CD14-positive monocyte (primary cell): ENCODE data around the gene RREB1. TPM values are rescaled to one million over a fixed set of nuclear protein-coding genes. Genes with fewer than 3 reads are reported as not detected.
A peak's percentile ranks its signal among the peaks of the same experiment; 100 is the strongest.
"Not testable (repeated sequence)": the region's sequence is repeated elsewhere in the genome, so short reads cannot be mapped to it uniquely, and the experiment has no call there.

Experiments used
- DNase-seq, 3 donors: peaks; one replicate each; pipeline ENCODE4 v3.0.0-alpha.2; 2011 to 2022
- H2AFZ ChIP-seq: 2 replicates; pipeline ENCODE4 v1.6.0; 2012; ENCODE audit warnings: mild to moderate bottlenecking, low read depth, low read length, inconsistent platforms; ENCODE audit not compliant: insufficient read depth, poor library complexity, severe bottlenecking
- H3K27ac ChIP-seq, 2 donors: 1 replicate in 1 of 2; 2 replicates in 1 of 2; pipeline ENCODE4 v1.5.1; 2012 to 2013; ENCODE audit warnings: low read length in 2 of 2, control low read depth in 1 of 2, inconsistent platforms in 1 of 2, low read depth in 1 of 2, mild to moderate bottlenecking in 1 of 2
- H3K27me3 ChIP-seq, 2 donors: one replicate each; pipeline versions ENCODE4 v1.6.0 to v1.6.1; 2011 to 2013; ENCODE audit warnings: low read length in 2 of 2; ENCODE audit not compliant: control insufficient read depth in 2 of 2, insufficient read depth in 2 of 2
- H3K36me3 ChIP-seq, 2 donors: replicated peaks in 1 of 2; 1 replicate in 1 of 2; 2 replicates in 1 of 2; pipeline versions ENCODE4 v1.5.1 to v1.6.1; 2012 to 2013; ENCODE audit warnings: low read length in 2 of 2, control low read depth in 1 of 2, inconsistent platforms in 1 of 2, mild to moderate bottlenecking in 1 of 2; ENCODE audit not compliant: insufficient read depth in 2 of 2, control insufficient read depth in 1 of 2
- H3K4me1 ChIP-seq, 2 donors: 1 replicate in 1 of 2; 2 replicates in 1 of 2; pipeline versions ENCODE4 v1.5.1 to v1.6.1; 2012 to 2013; ENCODE audit warnings: low read length in 2 of 2, control low read depth in 1 of 2, inconsistent platforms in 1 of 2, mild to moderate bottlenecking in 1 of 2, moderate library complexity in 1 of 2; ENCODE audit not compliant: insufficient read depth in 2 of 2, control insufficient read depth in 1 of 2
- H3K4me2 ChIP-seq: replicated peaks from 2 replicates; pipeline ENCODE3; 2012; ENCODE audit warnings: low read length, moderate library complexity, mild to moderate bottlenecking; ENCODE audit not compliant: poor library complexity, severe bottlenecking; ENCODE audit errors: extremely low read depth
- H3K4me3 ChIP-seq, 3 experiments: fragments of 200-600 bp in 1 of 3; sonication (generic) in 1 of 3; replicated peaks in 1 of 3; 1 replicate in 2 of 3; 2 replicates in 1 of 3; pipeline ENCODE4 v1.5.1; 2011 to 2013; ENCODE audit warnings: low read length in 3 of 3, mild to moderate bottlenecking in 3 of 3, control low read depth in 2 of 3, low read depth in 2 of 3, inconsistent platforms in 1 of 3, moderate library complexity in 1 of 3
- H3K79me2 ChIP-seq: 2 replicates; pipeline ENCODE4 v1.6.0; 2012; ENCODE audit warnings: mild to moderate bottlenecking, control low read depth, inconsistent platforms, low read length, moderate library complexity; ENCODE audit not compliant: insufficient read depth
- H3K9ac ChIP-seq: 2 replicates; pipeline ENCODE4 v1.6.0; 2017; ENCODE audit warnings: low read length, mild to moderate bottlenecking; ENCODE audit not compliant: insufficient read depth, poor library complexity, severe bottlenecking
- H3K9me3 ChIP-seq, 2 donors: replicated peaks in 1 of 2; 1 replicate in 1 of 2; 2 replicates in 1 of 2; pipeline versions ENCODE4 v1.5.1 to v1.6.1; 2012 to 2013; ENCODE audit warnings: low read length in 2 of 2, control low read depth in 1 of 2; ENCODE audit not compliant: control insufficient read depth in 1 of 2, insufficient read depth in 1 of 2
- H4K20me1 ChIP-seq: 2 replicates; pipeline ENCODE4 v1.6.0; 2012; ENCODE audit warnings: mild to moderate bottlenecking, low read length, control low read depth, moderate library complexity; ENCODE audit not compliant: insufficient read depth
- H3K27ac Mint-ChIP-seq, 7 donors: one replicate each; pipeline ENCODE4 v1.8.0; 2020; ENCODE audit warnings: mild to moderate bottlenecking in 7 of 7, mixed read lengths in 7 of 7, moderate library complexity in 6 of 7, inconsistent platforms in 2 of 7
- H3K27me3 Mint-ChIP-seq, 3 donors: one replicate each; pipeline ENCODE4 v1.8.0; 2021 to 2022; ENCODE audit warnings: low read depth in 3 of 3, mild to moderate bottlenecking in 3 of 3, mixed read lengths in 3 of 3, moderate library complexity in 3 of 3, inconsistent platforms in 1 of 3
- H3K36me3 Mint-ChIP-seq, 2 donors: one replicate each; pipeline ENCODE4 v1.8.0; 2020; ENCODE audit warnings: mixed read lengths in 2 of 2, inconsistent platforms in 1 of 2, mild to moderate bottlenecking in 1 of 2
- H3K4me1 Mint-ChIP-seq: one replicate; pipeline ENCODE4 v1.8.0; 2020; ENCODE audit warnings: mild to moderate bottlenecking, mixed read lengths
- H3K4me3 Mint-ChIP-seq, 2 donors: one replicate each; pipeline ENCODE4 v1.8.0; 2020; ENCODE audit warnings: mild to moderate bottlenecking in 2 of 2, mixed read lengths in 2 of 2, moderate library complexity in 1 of 2
- H3K9me3 Mint-ChIP-seq, 7 donors: one replicate each; pipeline ENCODE4 v1.8.0; 2020 to 2022; ENCODE audit warnings: mixed read lengths in 7 of 7, mild to moderate bottlenecking in 6 of 7, moderate library complexity in 6 of 7, inconsistent platforms in 2 of 7
- CTCF ChIP-seq: fragments of 200-600 bp; IDR thresholded peaks from one replicate; pipeline ENCODE4 v1.8.0; 2022; ENCODE audit warnings: antibody characterized with exemption, mild to moderate bottlenecking
- WGBS: methylation state at CpG from one replicate; pipeline ENCODE4 v1.1.5; 2013; ENCODE audit warnings: missing lambda C conversion rate; ENCODE audit not compliant: insufficient coverage; 5-methylcytosine and 5-hydroxymethylcytosine counted together
- intact Hi-C, 2 donors: fragments of 100-400 bp; cut with micrococcal nuclease; formaldehyde crosslinking; loops; one replicate each; pipeline versions ENCODE4 v1.15.0 to v1.15.1; 2023
- polyA plus RNA-seq, 3 donors: library from polyadenylated mRNA; depleted of rRNA in 1 of 3; unstranded in 2 of 3; stranded (reverse) in 1 of 3; fragments of 300-500 nt in 2 of 3; fragments of >200 nt in 1 of 3; fragmentation: Illumina TruSeq in 2 of 3; gene quantifications; 1 replicate in 2 of 3; 2 replicates in 1 of 3; pipeline ENCODE4 v1.2.3, GENCODE V29; 2012 to 2021

RREB1 gene
- polyA plus RNA-seq, 3 donors: 2.1 to 15.3 (median 5.6) TPM

- Mint-ChIP-seq H3K4me3 (no peak overlapping the region), H3K36me3 (peaks cover 6 to 22% of the 10 kb centered on the region in 2 donors), H3K27me3 (peaks cover 0 to 9% (median 0%) of the 10 kb centered on the region in 3 donors), H3K27ac (peak overlapping the region in 4 of 7 donors; percentile 45 to 97 (median 56)), H3K4me1 (peaks cover 83% of the 10 kb centered on the region), H3K9me3 (peaks cover 0 to 10% (median 3%) of the 10 kb centered on the region in 7 donors)
- DNase-seq: no peak
- H3K27ac ChIP-seq: no peak overlapping the region
- peaks cover 3% of the 10 kb centered on the region for H3K79me2 ChIP-seq
- H4K20me1 ChIP-seq: no peaks in the 10 kb centered on the region
- WGBS: 95% methylated on average over 12 of the region's 15 CpGs
- H3K9me3 ChIP-seq: no peaks in the 10 kb centered on the region
- intact Hi-C loops: loop anchor here in 1 of 2 donors (10.0 kb wide), 1 partner anchor 121 kb away; the partner anchor contains the start of genes CAGE1 and RIOK1
- H2AFZ ChIP-seq: no peak overlapping the region
- peaks cover 74 to 85% of the 10 kb centered on the region in 2 donors for H3K4me1 ChIP-seq
- no peak for TF ChIP-seq CTCF
- no peak overlapping the region for H3K9ac ChIP-seq
- H3K4me3 ChIP-seq: no peak overlapping the region
- H3K36me3 ChIP-seq: no peaks in the 10 kb centered on the region
- H3K27me3 ChIP-seq: no peaks in the 10 kb centered on the region
- H3K4me2 ChIP-seq: no peak overlapping the region
These were observed 156.3 kb downstream of the RREB1 start for GRCh38 chr6:7264041-7264440.

- no peak overlapping the region for H2AFZ ChIP-seq
These were observed 157.1 kb downstream of the RREB1 start for GRCh38 chr6:7264686-7265384.

GRCh38 chr6:7265385-7265726 is 157.6 kb downstream of the RREB1 start:
- H3K27me3 Mint-ChIP-seq, H3K27ac ChIP-seq, H3K9me3 ChIP-seq, H2AFZ ChIP-seq, H3K27me3 ChIP-seq, H3K36me3 ChIP-seq, H3K4me3 Mint-ChIP-seq, H4K20me1 ChIP-seq, H3K4me2 ChIP-seq, H3K9ac ChIP-seq, H3K4me3 ChIP-seq, DNase-seq, H3K79me2 ChIP-seq: not testable (repeated sequence)
- H3K4me1 Mint-ChIP-seq: peaks cover 74% of the 10 kb centered on the region
- peaks cover 3 to 14% of the 10 kb centered on the region in 2 donors for H3K36me3 Mint-ChIP-seq
- no CpG with 5 or more reads among the region's 7 CpGs for WGBS
- H3K27ac Mint-ChIP-seq: peak overlapping the region in 2 of 7 donors; percentile 41 to 69
- peaks cover 0 to 10% (median 3%) of the 10 kb centered on the region in 7 donors for H3K9me3 Mint-ChIP-seq
- intact Hi-C loops: loop anchor here in 1 of 2 donors (10.0 kb wide), 1 partner anchor 119 kb away; the partner anchor contains the start of genes CAGE1 and RIOK1
- peaks cover 64 to 73% of the 10 kb centered on the region in 2 donors for H3K4me1 ChIP-seq

More at GRCh38 chr6:7264686-7265384, 157.1 kb downstream of the RREB1 start:
- Mint-ChIP-seq H3K4me1 (peaks cover 75% of the 10 kb centered on the region), H3K27me3 (peaks cover 0 to 9% (median 0%) of the 10 kb centered on the region in 3 donors), H3K9me3 (peaks cover 0 to 10% (median 3%) of the 10 kb centered on the region in 7 donors), H3K27ac (peak overlapping the region in 2 of 7 donors; percentile 23 to 41), H3K4me3 (no peak overlapping the region), H3K36me3 (peaks cover 3 to 14% of the 10 kb centered on the region in 2 donors)
- Histone ChIP-seq H3K4me2 (no peak overlapping the region), H3K9ac (no peak overlapping the region), H3K79me2 (no peaks in the 10 kb centered on the region), H3K27me3 (no peaks in the 10 kb centered on the region), H3K4me3 (no peak overlapping the region), H3K9me3 (no peaks in the 10 kb centered on the region), H3K4me1 (peaks cover 70 to 77% of the 10 kb centered on the region in 2 donors), H3K27ac (no peak overlapping the region), H4K20me1 (no peaks in the 10 kb centered on the region), H3K36me3 (no peaks in the 10 kb centered on the region)
- no peak for DNase-seq
- 93% methylated on average over 13 of the region's 17 CpGs for WGBS
- TF ChIP-seq CTCF: no peak
- intact Hi-C loops: loop anchor here in 1 of 2 donors (10.0 kb wide), 1 partner anchor 120 kb away; the partner anchor contains the start of genes CAGE1 and RIOK1
